Measurements from ENCODE around the gene PXT1.
"Not testable (repeated sequence)": the region's sequence is repeated elsewhere in the genome, so short reads cannot be mapped to it uniquely, and the experiment has no call there.

Gene PXT1

DNA sequence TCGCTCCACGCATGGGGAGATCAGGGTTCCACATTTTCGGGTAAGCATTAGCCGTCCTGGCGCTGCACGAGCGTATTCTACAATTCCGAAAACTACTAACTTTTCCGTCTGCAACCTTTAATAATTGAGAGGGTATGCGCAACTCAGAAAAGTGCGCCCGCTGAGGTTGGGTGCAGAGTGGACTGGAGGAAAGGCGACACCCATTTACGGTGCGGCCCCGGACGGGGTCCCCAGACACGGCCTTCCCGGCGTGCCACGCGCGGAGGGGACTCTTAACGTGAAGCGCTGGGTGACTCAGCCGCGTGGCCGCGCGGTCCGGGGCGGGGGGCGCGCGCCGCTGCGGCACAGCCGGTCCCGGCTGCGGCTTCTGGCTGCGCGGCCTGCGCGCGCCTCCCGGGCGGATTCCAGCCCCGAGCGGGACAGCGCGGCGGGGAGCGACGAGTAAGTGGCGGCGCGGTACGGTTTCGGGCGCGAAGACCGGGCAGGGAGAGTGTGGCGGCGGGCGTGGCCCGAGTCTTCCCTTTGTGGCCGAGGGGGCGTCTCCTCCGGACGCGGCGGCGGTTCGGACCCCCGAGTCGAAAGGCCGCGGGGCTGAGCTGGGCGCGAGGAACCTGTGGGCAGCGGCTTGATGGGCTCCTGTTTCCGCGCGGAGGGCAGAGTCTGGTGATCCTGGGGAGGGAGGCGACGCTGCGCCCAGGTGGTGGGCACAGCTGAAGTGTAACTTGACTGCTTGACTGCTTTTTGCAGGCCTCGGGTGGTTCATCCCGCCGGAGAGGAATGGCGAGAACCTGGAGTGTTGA lies at the start of gene PXT1, which contains the start of gene KCTD20:
Gene PXT1 (minus strand): TSS at position 184 of the 800 bp plus-strand sequence. CDS start 16,772 bp downstream, outside the sequence.
Gene KCTD20 (plus strand): TSS at position 330 of the 800 bp plus-strand sequence. CDS start 27,098 bp downstream, outside the sequence.
- peak; percentile 87 for DNase-seq (ENCODE audit: low spot score)

GRCh38 chr6:36492092-36492491 lies 49.4 kb upstream of the PXT1 start:
- no peak for DNase-seq (ENCODE audit: low spot score)

GRCh38 chr6:36491378-36491965 lies 48.8 kb upstream of the PXT1 start:
- DNase-seq (ENCODE audit: low spot score) = no peak

DNA sequence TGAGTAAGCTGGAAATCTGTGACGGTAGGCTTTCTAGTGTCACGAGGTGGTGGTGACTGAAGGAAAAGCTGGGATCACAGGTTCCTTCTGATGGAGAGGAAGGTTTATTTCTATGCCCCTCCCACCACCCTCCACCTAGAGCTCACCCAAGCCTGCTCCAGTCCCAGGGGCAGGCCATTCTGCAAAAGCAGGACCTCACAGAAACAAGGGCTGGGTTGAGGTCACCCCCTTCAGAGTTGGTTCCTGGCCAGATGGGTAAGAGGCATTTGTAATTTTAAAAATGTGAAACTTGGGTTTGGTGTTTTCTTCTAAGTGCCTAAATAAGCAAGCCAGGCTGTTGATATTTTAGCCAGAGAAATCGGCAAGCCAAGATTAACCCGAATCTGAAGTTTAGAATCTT lies 46.8 kb upstream of the PXT1 start:
- DNase-seq (ENCODE audit: low spot score) = no peak

GRCh38 chr6:36488221-36488620 lies 45.6 kb upstream of the PXT1 start:
- DNase-seq (ENCODE audit: low spot score) = no peak

DNA sequence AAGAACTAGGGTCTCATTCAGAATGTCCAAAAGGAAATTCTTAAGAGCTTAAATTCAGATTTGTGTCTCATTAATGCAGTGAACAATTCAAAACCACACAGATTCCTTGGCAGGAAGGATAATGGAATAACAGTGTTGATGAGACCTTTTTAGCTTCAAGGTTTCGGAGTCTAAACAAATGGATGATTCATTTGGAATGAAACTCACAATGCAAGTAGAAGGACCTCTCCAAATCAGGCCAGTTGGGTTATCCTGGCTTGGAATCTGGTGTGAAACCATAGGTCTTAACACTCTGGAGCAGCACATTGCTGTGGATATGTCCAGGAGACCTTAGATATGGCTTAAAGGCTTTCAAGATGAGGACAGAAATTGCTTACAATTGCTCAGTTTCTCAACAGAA lies 45.0 kb upstream of the PXT1 start:
- DNase-seq (ENCODE audit: low spot score) = no peak

DNA sequence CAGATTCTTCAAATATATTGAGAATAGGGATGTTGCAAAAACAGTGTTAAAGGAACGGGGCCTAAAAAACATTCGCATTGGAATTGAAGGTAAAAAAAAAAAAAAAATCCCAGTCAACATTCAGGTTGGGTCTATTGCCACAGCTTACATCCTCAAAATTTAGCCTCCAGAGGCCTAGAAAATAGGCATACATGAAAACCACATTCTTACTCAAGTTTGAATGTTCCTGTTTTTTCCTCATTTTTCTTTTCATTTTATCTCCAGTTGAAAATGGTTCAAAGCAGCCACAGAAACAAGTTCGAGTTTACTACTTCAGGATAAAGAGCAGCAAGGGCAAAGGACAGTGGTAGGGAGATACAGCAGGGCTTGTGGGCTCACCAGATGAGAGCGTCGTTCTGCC lies 42.1 kb upstream of the PXT1 start:
- no peak for DNase-seq (ENCODE audit: low spot score)

GRCh38 chr6:36483326-36483725 lies 40.7 kb upstream of the PXT1 start:
- DNase-seq (ENCODE audit: low spot score) = not testable (repeated sequence)

DNA sequence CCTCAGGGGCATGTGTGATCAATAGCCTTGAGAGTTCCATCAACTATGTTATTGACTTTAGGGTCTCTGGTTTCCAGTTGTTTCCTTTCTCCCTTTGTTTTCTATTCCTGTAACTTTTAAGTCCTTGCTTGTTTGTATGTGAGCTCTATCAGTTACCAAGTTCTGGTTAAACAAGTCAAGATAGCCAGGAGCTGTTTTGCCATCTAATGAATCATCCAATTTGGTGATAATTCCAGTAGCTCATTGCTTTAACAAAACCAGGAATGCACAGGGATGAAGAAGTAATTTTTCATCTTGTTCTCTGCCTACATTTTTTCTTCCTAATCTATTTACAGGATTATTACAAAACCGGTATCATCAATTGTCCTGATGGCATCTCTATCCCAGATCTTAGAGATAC lies 36.6 kb upstream of the PXT1 start:
- DNase-seq (ENCODE audit: low spot score) = no peak

GRCh38 chr6:36478051-36478526 lies 35.4 kb upstream of the PXT1 start:
- DNase-seq (ENCODE audit: low spot score) = no peak

DNA sequence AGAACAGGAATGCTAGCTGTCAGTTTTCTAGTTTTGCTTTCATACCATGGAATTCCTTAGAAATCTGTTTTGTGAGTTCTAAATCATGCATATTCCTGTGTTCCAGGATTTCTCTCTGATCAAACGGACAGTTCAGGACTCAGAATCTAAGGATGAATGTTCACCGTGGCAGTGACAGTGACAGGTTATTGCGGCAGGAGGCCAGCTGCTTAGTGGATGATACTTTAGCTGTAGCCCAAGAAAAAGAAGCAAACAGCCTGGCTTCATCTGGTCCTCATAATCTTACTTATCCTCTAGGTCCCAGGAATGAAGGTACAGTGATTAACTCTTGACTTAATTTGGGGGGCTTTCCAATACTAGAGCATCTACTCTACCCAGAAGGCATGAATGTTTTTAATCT lies 27.3 kb upstream of the PXT1 start:
- DNase-seq (ENCODE audit: low spot score) = no peak

- no peak for DNase-seq (ENCODE audit: low spot score)
Measured at GRCh38 chr6:36469148-36469661, 26.6 kb upstream of the PXT1 start.

- DNase-seq (ENCODE audit: low spot score) = no peak
Measured at GRCh38 chr6:36467625-36468024, 25.0 kb upstream of the PXT1 start.

DNA sequence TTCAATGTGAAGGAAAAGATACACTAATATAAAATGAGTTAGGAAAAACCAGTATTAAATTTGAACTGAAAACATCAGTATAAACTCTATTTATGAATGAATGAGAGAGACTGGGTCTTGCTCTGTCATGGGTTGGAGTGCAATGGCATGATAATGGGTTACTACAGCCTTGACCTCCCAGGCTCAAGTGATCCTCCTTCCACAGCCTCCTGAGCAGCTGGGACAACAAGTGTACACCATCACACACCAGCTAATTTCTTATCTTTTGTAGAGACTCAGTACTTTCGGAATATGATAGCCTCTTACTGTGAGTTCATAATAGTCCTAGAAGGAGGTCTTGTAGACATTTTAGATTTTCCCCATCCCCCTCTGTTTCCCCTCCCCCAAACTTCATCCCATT lies 21.6 kb upstream of the PXT1 start:
- no peak for DNase-seq (ENCODE audit: low spot score)

- no peak for DNase-seq (ENCODE audit: low spot score)
Measured at GRCh38 chr6:36463676-36464075, 21.0 kb upstream of the PXT1 start.

DNA sequence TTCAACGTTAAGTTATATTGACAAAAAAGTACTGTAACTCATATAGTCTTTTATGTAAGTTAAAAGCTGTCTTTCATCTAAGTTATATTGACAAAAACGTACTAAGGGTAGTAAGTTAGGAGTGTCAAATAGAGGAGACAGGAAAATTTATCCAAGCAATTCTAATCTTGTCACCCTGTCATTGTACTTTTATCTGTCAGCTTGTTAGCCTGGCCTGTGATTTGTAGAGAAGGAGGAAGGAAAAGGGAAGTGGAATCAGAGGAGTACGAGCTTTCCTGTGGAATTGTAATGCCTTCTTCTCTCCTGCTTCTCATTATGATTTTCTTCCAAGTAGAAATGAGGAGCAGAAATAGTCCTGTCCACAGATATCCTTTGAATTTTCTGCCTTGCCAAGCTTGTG lies 19.0 kb upstream of the PXT1 start:
- no peak for DNase-seq (ENCODE audit: low spot score)

DNA sequence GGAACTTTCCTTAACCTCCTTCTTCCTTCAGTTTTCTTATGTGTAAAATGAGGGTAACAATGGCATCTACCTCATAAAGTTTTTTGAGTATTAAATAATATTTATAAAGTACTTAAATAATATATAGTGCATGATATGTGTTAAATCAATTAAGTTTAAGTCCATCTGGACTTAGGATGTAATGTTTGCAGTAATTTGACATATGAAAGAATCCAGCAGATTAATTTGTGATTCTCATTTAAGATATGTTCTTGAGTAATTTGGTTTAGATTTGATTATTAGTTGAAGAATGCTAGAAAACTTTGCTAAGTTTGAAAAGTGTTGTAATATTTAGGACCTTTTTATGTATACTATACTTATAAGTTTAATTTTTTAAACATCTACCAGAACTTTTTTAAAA lies 18.3 kb upstream of the PXT1 start:
- no peak for DNase-seq (ENCODE audit: low spot score)

- DNase-seq (ENCODE audit: low spot score) = no peak
Measured at GRCh38 chr6:36459501-36459900, 16.8 kb upstream of the PXT1 start.

- no peak for DNase-seq (ENCODE audit: low spot score)
Measured at GRCh38 chr6:36455486-36456027, 12.9 kb upstream of the PXT1 start.

GRCh38 chr6:36452897-36453296 lies 10.2 kb upstream of the PXT1 start:
- not testable (repeated sequence) for DNase-seq (ENCODE audit: low spot score)

DNA sequence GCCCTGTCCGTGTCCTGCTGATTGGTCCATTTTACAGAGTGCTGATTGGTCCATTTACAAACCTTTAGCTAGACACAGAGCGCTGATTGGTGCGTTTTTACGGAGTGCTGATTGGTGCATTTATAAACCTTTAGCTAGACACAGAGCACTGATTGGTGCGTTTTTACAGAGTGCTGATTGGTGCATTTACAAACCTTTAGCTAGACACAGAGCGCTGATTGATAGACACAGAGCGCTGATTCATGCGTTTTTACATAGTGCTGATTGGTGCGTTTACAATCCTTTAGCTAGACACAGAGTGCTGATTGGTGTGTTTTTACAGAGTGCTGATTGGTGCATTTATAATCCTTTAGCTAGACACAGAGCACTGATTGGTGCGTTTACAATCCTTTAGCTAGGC lies 6.5 kb upstream of the PXT1 start:
- not testable (repeated sequence) for DNase-seq (ENCODE audit: low spot score)

DNA sequence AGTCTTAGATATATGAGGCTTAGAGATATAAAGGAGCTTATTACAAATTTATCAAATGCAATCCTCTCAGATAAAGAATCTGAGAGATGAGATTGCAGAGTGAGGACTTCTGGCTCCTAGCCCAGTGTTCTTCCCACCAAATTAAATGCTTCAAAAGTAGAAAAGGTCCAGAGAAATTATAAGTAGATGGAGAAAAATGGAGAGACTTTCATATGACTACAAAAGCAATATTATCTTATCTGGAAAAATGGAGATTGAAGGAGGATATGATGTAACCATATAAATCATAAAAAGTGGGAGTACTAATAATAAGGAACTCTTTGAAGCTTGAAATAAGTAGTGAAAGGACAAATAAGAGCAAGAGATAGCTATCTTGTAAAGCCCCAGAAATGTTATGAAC lies 3.0 kb upstream of the PXT1 start:
- DNase-seq (ENCODE audit: low spot score) = no peak

DNA sequence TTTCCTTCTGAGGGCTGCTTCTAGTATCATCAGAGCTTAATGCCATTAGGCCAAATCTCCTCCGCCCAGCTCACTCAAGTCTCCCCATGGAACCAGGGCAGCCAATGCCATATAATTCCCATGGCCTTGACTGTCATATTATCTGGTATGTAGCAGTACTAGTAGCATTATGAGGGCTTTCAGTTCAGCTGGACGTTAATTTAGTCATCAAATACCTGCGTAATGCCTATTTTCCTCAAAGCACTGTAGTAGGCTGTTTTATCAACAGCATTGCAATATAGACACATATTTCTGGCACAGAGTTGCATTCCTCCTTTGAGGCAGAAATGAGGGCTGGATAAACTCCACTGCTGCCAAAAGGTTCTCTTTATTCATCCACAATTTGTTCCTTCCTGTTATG lies 1.8 kb upstream of the PXT1 start:
- no peak for DNase-seq (ENCODE audit: low spot score)

All from ecto neural progenitor cell (in vitro differentiated cells).